Activated naive CD8-positive, alpha-beta T cell treated with anti-CD3 and anti-CD28 coated beads, Interleukin-2, amount 10 ng/mL, durations not matched to agents 7 days and 5 days (primary cell): ENCODE data around the gene HAPLN1. TPM values are rescaled to one million over a fixed set of nuclear protein-coding genes. Genes with fewer than 3 reads are reported as not detected.

ENCODE experiments used
- ATAC-seq: fragments of 150-1000 bp; cut with Tn5 transposase; one replicate; pipeline ENCODE4 v1.10.0; 2021; ENCODE audit warnings: low read depth, moderate library complexity
- POLR2A ChIA-PET: fragments of 350-600 bp; sonication (Branson Sonifier 250); formaldehyde crosslinking; loops from one replicate; lab custom pipeline; 2021; ENCODE audit warnings: antibody characterized with exemption; lab: Charles Lee
- DNase-seq: peaks from one replicate; pipeline ENCODE4 v3.0.0; 2021
- H3K27ac Mint-ChIP-seq: one replicate; pipeline ENCODE4 v1.8.0; 2022; ENCODE audit warnings: mild to moderate bottlenecking, mixed read lengths
- H3K27me3 Mint-ChIP-seq: one replicate; pipeline ENCODE4 v1.8.0; 2022; ENCODE audit warnings: mild to moderate bottlenecking, moderate library complexity, mixed read lengths
- H3K36me3 Mint-ChIP-seq: one replicate; pipeline ENCODE4 v1.8.0; 2021; ENCODE audit warnings: mild to moderate bottlenecking, mixed read lengths
- H3K4me1 Mint-ChIP-seq: one replicate; pipeline ENCODE4 v1.8.0; 2021; ENCODE audit warnings: mixed read lengths
- H3K4me3 Mint-ChIP-seq: one replicate; pipeline ENCODE4 v1.8.0; 2022; ENCODE audit warnings: mild to moderate bottlenecking, moderate library complexity, mixed read lengths
- H3K9me3 Mint-ChIP-seq: one replicate; pipeline ENCODE4 v1.8.0; 2021; ENCODE audit warnings: mixed read lengths
- total RNA-seq, 2 experiments: library from RNA; stranded (reverse); gene quantifications; one replicate each; pipeline ENCODE4 v1.2.3, GENCODE V29; 2021

HAPLN1 gene
- total RNA-seq, 2 experiments from 2014 or later: not detected

- no peaks in the 10 kb centered on the region for H3K36me3 Mint-ChIP-seq
- H3K27ac Mint-ChIP-seq: no peak overlapping the region
- no peak for DNase-seq
- no peaks in the 10 kb centered on the region for H3K9me3 Mint-ChIP-seq
- H3K27me3 Mint-ChIP-seq: no peaks in the 10 kb centered on the region
- no peak overlapping the region for H3K4me3 Mint-ChIP-seq
- ATAC-seq: no peak
- POLR2A ChIA-PET: no interaction called here
- no peaks in the 10 kb centered on the region for H3K4me1 Mint-ChIP-seq
Measured at GRCh38 chr5:83653669-83654068, 67.0 kb downstream of the HAPLN1 start.

GRCh38 chr5:83645936-83646335 is 74.7 kb downstream of the HAPLN1 start:
- Mint-ChIP-seq H3K27me3 (no peaks in the 10 kb centered on the region), H3K4me3 (no peak overlapping the region), H3K36me3 (no peaks in the 10 kb centered on the region), H3K9me3 (no peaks in the 10 kb centered on the region), H3K27ac (no peak overlapping the region), H3K4me1 (no peaks in the 10 kb centered on the region)
- ATAC-seq (no peak), DNase-seq (no peak)
- POLR2A ChIA-PET: no interaction called here

- H3K4me3 Mint-ChIP-seq: no peak overlapping the region
- POLR2A ChIA-PET: no interaction called here
- no peaks in the 10 kb centered on the region for H3K27me3 Mint-ChIP-seq
- H3K4me1 Mint-ChIP-seq: no peaks in the 10 kb centered on the region
- no peaks in the 10 kb centered on the region for H3K36me3 Mint-ChIP-seq
- DNase-seq: no peak
- H3K9me3 Mint-ChIP-seq: no peaks in the 10 kb centered on the region
- no peak for ATAC-seq
- no peak overlapping the region for H3K27ac Mint-ChIP-seq
Measured at GRCh38 chr5:83644301-83644700, 76.4 kb downstream of the HAPLN1 start.

GRCh38 chr5:83641946-83642345 is 78.7 kb downstream of the HAPLN1 start:
- no peak overlapping the region for H3K27ac Mint-ChIP-seq
- no peaks in the 10 kb centered on the region for H3K27me3 Mint-ChIP-seq
- no peaks in the 10 kb centered on the region for H3K36me3 Mint-ChIP-seq
- no peaks in the 10 kb centered on the region for H3K9me3 Mint-ChIP-seq
- DNase-seq (no peak), ATAC-seq (no peak)
- no peak overlapping the region for H3K4me3 Mint-ChIP-seq
- no peaks in the 10 kb centered on the region for H3K4me1 Mint-ChIP-seq
- POLR2A ChIA-PET: no interaction called here

- H3K36me3 Mint-ChIP-seq: no peaks in the 10 kb centered on the region
- no peak for DNase-seq
- POLR2A ChIA-PET: no interaction called here
- no peaks in the 10 kb centered on the region for H3K9me3 Mint-ChIP-seq
- no peaks in the 10 kb centered on the region for H3K27me3 Mint-ChIP-seq
- no peak overlapping the region for H3K4me3 Mint-ChIP-seq
- H3K4me1 Mint-ChIP-seq: no peaks in the 10 kb centered on the region
- no peak for ATAC-seq
- no peak overlapping the region for H3K27ac Mint-ChIP-seq
Measured at GRCh38 chr5:83639911-83640310, 80.7 kb downstream of the HAPLN1 start.

- Mint-ChIP-seq H3K9me3 (no peaks in the 10 kb centered on the region), H3K4me3 (no peak overlapping the region), H3K4me1 (no peaks in the 10 kb centered on the region), H3K27me3 (no peaks in the 10 kb centered on the region), H3K36me3 (no peaks in the 10 kb centered on the region), H3K27ac (no peak overlapping the region)
- no peak for DNase-seq
- POLR2A ChIA-PET: no interaction called here
- no peak for ATAC-seq
Measured at GRCh38 chr5:83636156-83636555, 84.5 kb downstream of the HAPLN1 start.

- POLR2A ChIA-PET: no interaction called here
- Mint-ChIP-seq H3K27ac (no peak overlapping the region), H3K4me1 (no peaks in the 10 kb centered on the region), H3K9me3 (peaks cover 1% of the 10 kb centered on the region), H3K4me3 (no peak overlapping the region), H3K36me3 (no peaks in the 10 kb centered on the region), H3K27me3 (no peaks in the 10 kb centered on the region)
- DNase-seq: no peak
- ATAC-seq: no peak
Measured at GRCh38 chr5:83633285-83633684, 87.4 kb downstream of the HAPLN1 start.

GRCh38 chr5:83632874-83633273 is 87.8 kb downstream of the HAPLN1 start:
- Mint-ChIP-seq H3K4me3 (no peak overlapping the region), H3K27ac (no peak overlapping the region), H3K4me1 (no peaks in the 10 kb centered on the region), H3K36me3 (no peaks in the 10 kb centered on the region), H3K27me3 (no peaks in the 10 kb centered on the region), H3K9me3 (peaks cover 1% of the 10 kb centered on the region)
- POLR2A ChIA-PET: no interaction called here
- no peak for ATAC-seq
- no peak for DNase-seq

- Mint-ChIP-seq H3K36me3 (no peaks in the 10 kb centered on the region), H3K9me3 (peaks cover 1% of the 10 kb centered on the region), H3K27ac (no peak overlapping the region), H3K27me3 (peaks cover 3% of the 10 kb centered on the region), H3K4me3 (no peak overlapping the region), H3K4me1 (no peaks in the 10 kb centered on the region)
- no peak for ATAC-seq
- POLR2A ChIA-PET: no interaction called here
- no peak for DNase-seq
Measured at GRCh38 chr5:83628360-83628759, 92.3 kb downstream of the HAPLN1 start.

- ATAC-seq (no peak), DNase-seq (no peak)
- peaks cover 6% of the 10 kb centered on the region for H3K27me3 Mint-ChIP-seq
- H3K4me3 Mint-ChIP-seq: no peak overlapping the region
- no peaks in the 10 kb centered on the region for H3K9me3 Mint-ChIP-seq
- H3K36me3 Mint-ChIP-seq: no peaks in the 10 kb centered on the region
- POLR2A ChIA-PET: no interaction called here
- no peaks in the 10 kb centered on the region for H3K4me1 Mint-ChIP-seq
- H3K27ac Mint-ChIP-seq: no peak overlapping the region
Measured at GRCh38 chr5:83614841-83615240, 105.8 kb downstream of the HAPLN1 start.

GRCh38 chr5:83608122-83608521 is 112.5 kb downstream of the HAPLN1 start:
- Mint-ChIP-seq H3K27ac (no peak overlapping the region), H3K4me3 (no peak overlapping the region), H3K9me3 (no peaks in the 10 kb centered on the region), H3K36me3 (no peaks in the 10 kb centered on the region), H3K4me1 (no peaks in the 10 kb centered on the region), H3K27me3 (no peaks in the 10 kb centered on the region)
- ATAC-seq (no peak), DNase-seq (no peak)
- POLR2A ChIA-PET: no interaction called here

GRCh38 chr5:83595217-83595616 is 125.4 kb downstream of the HAPLN1 start:
- no peak overlapping the region for H3K27ac Mint-ChIP-seq
- POLR2A ChIA-PET: no interaction called here
- H3K27me3 Mint-ChIP-seq: no peaks in the 10 kb centered on the region
- H3K36me3 Mint-ChIP-seq: no peaks in the 10 kb centered on the region
- no peaks in the 10 kb centered on the region for H3K9me3 Mint-ChIP-seq
- H3K4me3 Mint-ChIP-seq: no peak overlapping the region
- DNase-seq: no peak
- ATAC-seq: no peak
- no peaks in the 10 kb centered on the region for H3K4me1 Mint-ChIP-seq

- H3K27me3 Mint-ChIP-seq: peaks cover 4% of the 10 kb centered on the region
- no peaks in the 10 kb centered on the region for H3K4me1 Mint-ChIP-seq
- H3K9me3 Mint-ChIP-seq: no peaks in the 10 kb centered on the region
Measured at GRCh38 chr5:83590966-83591365, 129.7 kb downstream of the HAPLN1 start.

GRCh38 chr5:83589786-83590185 is 130.9 kb downstream of the HAPLN1 start:
- no peak for DNase-seq
- ATAC-seq: no peak
- Mint-ChIP-seq H3K36me3 (no peaks in the 10 kb centered on the region), H3K27ac (no peak overlapping the region), H3K4me1 (no peaks in the 10 kb centered on the region), H3K4me3 (no peak overlapping the region), H3K27me3 (peaks cover 4% of the 10 kb centered on the region), H3K9me3 (no peaks in the 10 kb centered on the region)
- POLR2A ChIA-PET: no interaction called here

More at GRCh38 chr5:83590966-83591365, 129.7 kb downstream of the HAPLN1 start:
- DNase-seq (no peak), ATAC-seq (no peak)
- H3K36me3 Mint-ChIP-seq: no peaks in the 10 kb centered on the region
- H3K27ac Mint-ChIP-seq: no peak overlapping the region
- POLR2A ChIA-PET: no interaction called here
- no peak overlapping the region for H3K4me3 Mint-ChIP-seq
